Stomach (tissue), 9 donors: Measurements from ENCODE around the gene ARID1B. TPM values are rescaled to one million over a fixed set of nuclear protein-coding genes. Genes with fewer than 3 reads are reported as not detected.

Source experiments
- DNase-seq, 2 donors: peaks; one replicate each; pipeline versions ENCODE4 v3.0.0 to v3.0.0-alpha.2; 2013 to 2019
- H3K27ac ChIP-seq, 5 donors: fragments of 200-600 bp in 4 of 5; sonication (generic) in 4 of 5; one replicate each; pipeline ENCODE4 v1.5.1; 2013 to 2019; ENCODE audit warnings: mild to moderate bottlenecking in 1 of 5, moderate library complexity in 1 of 5
- H3K27me3 ChIP-seq, 3 donors: fragments of 200-600 bp; sonication (generic); one replicate each; pipeline ENCODE4 v1.5.1; 2017 to 2019; ENCODE audit warnings: mixed run types in 1 of 3
- H3K36me3 ChIP-seq, 4 donors: fragments of 200-600 bp; sonication (generic); 1 replicate in 3 of 4; 2 replicates in 1 of 4; pipeline ENCODE4 v1.5.1; 2016 to 2019
- H3K4me1 ChIP-seq, 4 donors: fragments of 200-600 bp; sonication (generic); one replicate each; pipeline ENCODE4 v1.5.1; 2016 to 2019
- H3K4me3 ChIP-seq, 4 donors: fragments of 200-600 bp; sonication (generic) in 3 of 4; one replicate each; pipeline ENCODE4 v1.5.1; 2016 to 2019; ENCODE audit warnings: mild to moderate bottlenecking in 1 of 4
- H3K9me3 ChIP-seq, 4 donors: fragments of 200-600 bp; sonication (generic); one replicate each; pipeline ENCODE4 v1.5.1; 2016 to 2019
- EP300 ChIP-seq: sonication (generic); formaldehyde crosslinking; IDR thresholded peaks from one replicate; pipeline ENCODE4 v1.6.1; 2017; ENCODE audit warnings: antibody characterized with exemption
- POLR2A ChIP-seq, 4 donors: fragments of 450-650 bp; IDR thresholded peaks; one replicate each; pipeline ENCODE4 v1.6.1; 2016; ENCODE audit warnings: antibody characterized with exemption in 4 of 4, control low read depth in 2 of 4, mild to moderate bottlenecking in 1 of 4, moderate library complexity in 1 of 4
- POLR2AphosphoS5 ChIP-seq, 3 donors: sonication (generic); formaldehyde crosslinking; IDR thresholded peaks; one replicate each; pipeline ENCODE4 v1.6.1; 2016; ENCODE audit warnings: antibody characterized with exemption in 3 of 3
- WGBS, 5 donors: extraction: QIAGEN DNeasy Blood & Tissue Kit in 3 of 5; methylation state at CpG; one replicate each; pipeline versions ENCODE4 v1.1.5 to v1.1.7; 2013 to 2018; 5-methylcytosine and 5-hydroxymethylcytosine counted together
- intact Hi-C: fragments of 100-400 bp; cut with DNase I; formaldehyde crosslinking; loops from one replicate; pipeline ENCODE4 v1.15.1; 2023; ENCODE audit warnings: low total_unique reads
- polyA plus RNA-seq, 3 donors: library from polyadenylated mRNA; stranded (reverse); fragments of 200-250 nt; gene quantifications; one replicate each; pipeline ENCODE4 v1.2.3, GENCODE V29; 2013
- total RNA-seq, 5 donors: library from RNA; depleted of rRNA; stranded (reverse); fragments of >200 nt; gene quantifications; one replicate each; pipeline versions ENCODE4 v1.1.0 to v1.2.3, GENCODE V29; 2014 to 2016
- TF ChIP-seq, protein P1 (sequence below), 7 experiments: fragments of 450-650 bp in 4 of 7; fragments of 200-600 bp in 3 of 7; sonication (generic) in 3 of 7; IDR thresholded peaks; one replicate each; pipeline ENCODE4 v1.5.1; 2016 to 2019; ENCODE audit warnings: antibody characterized with exemption in 7 of 7, control low read depth in 2 of 7, mild to moderate bottlenecking in 1 of 7
- donor health status: healthy with polysubstance abuse.
- donor health status: Bipolar disorder and iron deficiency.
- donor health status: healthy.

ARID1B gene
- total and polyA plus RNA-seq, 8 donors, result 8.8 to 183 (median 48.3) TPM

- Histone ChIP-seq H3K27me3 (no peaks in the 10 kb centered on the region), H3K4me1 (peaks cover 9 to 67% (median 36%) of the 10 kb centered on the region in 4 donors), H3K36me3 (no peaks in the 10 kb centered on the region), H3K4me3 (no peak overlapping the region), H3K9me3 (no peaks in the 10 kb centered on the region), H3K27ac (peak overlapping the region in 1 of 5 donors; percentile 2)
- intact Hi-C loops, result no loop called here
- DNase-seq, result no peak
- 26 to 42% (median 29%) methylated on average over 2 of the region's 2 CpGs for WGBS, 5 donors
- TF ChIP-seq, protein P1, sequence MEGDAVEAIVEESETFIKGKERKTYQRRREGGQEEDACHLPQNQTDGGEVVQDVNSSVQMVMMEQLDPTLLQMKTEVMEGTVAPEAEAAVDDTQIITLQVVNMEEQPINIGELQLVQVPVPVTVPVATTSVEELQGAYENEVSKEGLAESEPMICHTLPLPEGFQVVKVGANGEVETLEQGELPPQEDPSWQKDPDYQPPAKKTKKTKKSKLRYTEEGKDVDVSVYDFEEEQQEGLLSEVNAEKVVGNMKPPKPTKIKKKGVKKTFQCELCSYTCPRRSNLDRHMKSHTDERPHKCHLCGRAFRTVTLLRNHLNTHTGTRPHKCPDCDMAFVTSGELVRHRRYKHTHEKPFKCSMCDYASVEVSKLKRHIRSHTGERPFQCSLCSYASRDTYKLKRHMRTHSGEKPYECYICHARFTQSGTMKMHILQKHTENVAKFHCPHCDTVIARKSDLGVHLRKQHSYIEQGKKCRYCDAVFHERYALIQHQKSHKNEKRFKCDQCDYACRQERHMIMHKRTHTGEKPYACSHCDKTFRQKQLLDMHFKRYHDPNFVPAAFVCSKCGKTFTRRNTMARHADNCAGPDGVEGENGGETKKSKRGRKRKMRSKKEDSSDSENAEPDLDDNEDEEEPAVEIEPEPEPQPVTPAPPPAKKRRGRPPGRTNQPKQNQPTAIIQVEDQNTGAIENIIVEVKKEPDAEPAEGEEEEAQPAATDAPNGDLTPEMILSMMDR (IDR thresholded peaks at IDR 0.05), result no peak
- TF ChIP-seq EP300, result no peak
- peak in 1 of 3 donors; percentile 8 for TF ChIP-seq POLR2AphosphoS5 (IDR thresholded peaks at IDR 0.05)
- TF ChIP-seq POLR2A (IDR thresholded peaks at IDR 0.05), result no peak
These were observed 172.2 kb downstream of the ARID1B start for GRCh38 chr6:156949376-156949775.

DNA sequence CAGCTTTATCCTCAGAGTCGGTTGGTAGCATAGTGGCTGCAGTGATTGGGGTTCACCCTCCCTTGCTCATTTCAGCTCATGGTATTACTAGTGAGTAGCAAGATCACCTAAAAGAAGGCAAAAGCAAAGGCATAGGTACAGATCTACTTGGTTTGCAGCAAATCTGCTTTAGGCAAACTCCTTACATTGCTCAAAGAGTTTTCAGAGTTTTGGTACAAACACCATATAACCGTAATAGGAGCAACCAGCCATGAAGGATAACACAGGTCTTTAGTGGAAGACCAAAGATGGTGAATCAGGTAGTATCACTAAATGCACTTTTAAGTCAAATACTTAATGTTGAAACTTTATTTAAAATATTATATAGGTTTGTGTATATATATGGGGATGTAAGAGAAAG is 172.9 kb downstream of the ARID1B start:
- TF ChIP-seq POLR2A (IDR thresholded peaks at IDR 0.05) (no peak), EP300 (no peak), POLR2AphosphoS5 (IDR thresholded peaks at IDR 0.05) (no peak)
- TF ChIP-seq, protein P1 (IDR thresholded peaks at IDR 0.05), result no peak
- intact Hi-C loops, result no loop called here
- Histone ChIP-seq H3K9me3 (no peaks in the 10 kb centered on the region), H3K4me1 (peaks cover 14 to 72% (median 41%) of the 10 kb centered on the region in 4 donors), H3K27ac (no peak overlapping the region), H3K4me3 (no peak overlapping the region), H3K27me3 (no peaks in the 10 kb centered on the region), H3K36me3 (no peaks in the 10 kb centered on the region)
- DNase-seq, result no peak
- 74 to 98% (median 94%) methylated on average over 2 of the region's 2 CpGs for WGBS, 5 donors

DNA sequence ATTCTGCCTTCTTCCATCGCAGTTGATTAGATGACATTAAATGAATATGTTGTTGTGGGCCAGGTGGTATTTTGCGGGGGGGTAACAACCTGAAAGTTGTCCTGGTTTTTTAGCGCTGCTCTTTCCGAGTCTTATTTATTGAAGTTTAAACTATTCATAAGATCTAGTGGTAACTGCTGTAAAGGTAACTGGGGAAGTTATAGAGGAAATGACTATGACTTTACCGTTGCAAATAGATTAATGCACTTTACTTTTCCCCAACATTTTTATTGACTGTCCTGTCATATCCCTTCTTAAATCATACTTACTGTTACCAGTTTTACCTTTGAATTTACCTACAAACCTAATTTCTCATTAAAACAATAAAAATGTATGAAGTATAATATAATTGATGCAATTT is 173.4 kb downstream of the ARID1B start:
- 83 to 88% (median 88%) methylated on average over 5 of the region's 5 CpGs for WGBS, 5 donors
- peaks cover 17 to 77% (median 44%) of the 10 kb centered on the region in 4 donors for H3K4me1 ChIP-seq

DNA sequence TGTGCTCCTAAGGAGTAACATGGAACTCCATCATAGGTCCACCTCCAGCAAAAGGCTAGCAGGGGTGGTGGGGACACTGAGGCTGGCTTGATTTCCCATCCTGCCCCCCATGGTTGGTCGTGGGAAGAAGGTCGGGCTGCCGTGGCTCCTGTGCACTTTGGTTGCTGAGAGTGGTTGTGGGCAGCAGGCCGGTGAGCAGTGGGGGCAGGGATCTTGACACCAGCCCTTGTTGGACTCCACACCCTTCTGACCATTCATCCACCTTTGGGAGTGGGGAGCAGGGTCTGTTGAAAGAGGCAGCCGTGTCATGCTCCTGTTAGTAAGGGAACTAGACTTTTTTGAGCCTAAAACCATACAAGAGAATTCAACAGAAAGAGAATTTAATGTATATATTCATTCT is 175.2 kb downstream of the ARID1B start:
- 84 to 92% (median 89%) methylated on average over 5 of the region's 5 CpGs for WGBS, 5 donors
- DNase-seq, result no peak
- H3K27me3 ChIP-seq, result no peaks in the 10 kb centered on the region
- H3K36me3 ChIP-seq, result no peaks in the 10 kb centered on the region
- intact Hi-C loops, result no loop called here
- H3K9me3 ChIP-seq, result no peaks in the 10 kb centered on the region
- TF ChIP-seq, protein P1 (IDR thresholded peaks at IDR 0.05), result no peak
- TF ChIP-seq POLR2A (IDR thresholded peaks at IDR 0.05), result no peak
- no peak overlapping the region for H3K27ac ChIP-seq
- H3K4me1 ChIP-seq, result peaks cover 29 to 85% (median 56%) of the 10 kb centered on the region in 4 donors
- no peak overlapping the region for H3K4me3 ChIP-seq

More for the DNA sequence above, 173.4 kb downstream of the ARID1B start:
- no peaks in the 10 kb centered on the region for H3K27me3 ChIP-seq
- DNase-seq, result no peak
- no peaks in the 10 kb centered on the region for H3K9me3 ChIP-seq
- H3K27ac ChIP-seq, result no peak overlapping the region
- intact Hi-C loops, result no loop called here
- H3K36me3 ChIP-seq, result no peaks in the 10 kb centered on the region
- TF ChIP-seq EP300 (no peak), POLR2AphosphoS5 (IDR thresholded peaks at IDR 0.05) (no peak), POLR2A (IDR thresholded peaks at IDR 0.05) (no peak)
- TF ChIP-seq, protein P1 (IDR thresholded peaks at IDR 0.05), result no peak
- no peak overlapping the region for H3K4me3 ChIP-seq
